H1 (cell line): Measurements from ENCODE around the gene COMMD2. TPM values are rescaled to one million over a fixed set of nuclear protein-coding genes. Genes with fewer than 3 reads are reported as not detected.
A peak's percentile ranks its signal among the peaks of the same experiment; 100 is the strongest.

Source experiments
- CTCF ChIA-PET: fragments of 300-600 bp; sonication (Branson Sonifier 250); formaldehyde crosslinking; loops from one replicate; lab custom pipeline; 2021; ENCODE audit not compliant: partially characterized antibody; lab: Charles Lee
- POLR2A ChIA-PET: fragments of 300-600 bp; sonication (Branson Sonifier 250); formaldehyde crosslinking; loops from one replicate; lab custom pipeline; 2021; ENCODE audit warnings: inconsistent platforms; ENCODE audit not compliant: partially characterized antibody; lab: Charles Lee
- DNase-seq, 2 experiments: peaks; one replicate each; pipeline versions ENCODE4 v3.0.0 to v3.0.0-alpha.2; 2010 to 2022; ENCODE audit warnings: low spot score in 2 of 2, low read depth in 1 of 2, mixed read lengths in 1 of 2
- FAIRE-seq: peaks from 2 replicates; lab custom pipeline; 2011; peaks lifted over from hg19 to GRCh38; lab: Jason Lieb, UNC
- H2AFZ ChIP-seq: 2 replicates; pipeline ENCODE4 v1.8.1; 2012; ENCODE audit warnings: low read length, inconsistent platforms
- H2AK5ac ChIP-seq: 2 replicates; pipeline ENCODE4 v1.6.1; 2013; ENCODE audit warnings: low read depth, low read length
- H2BK120ac ChIP-seq: replicated peaks from 2 replicates; pipeline ENCODE3; 2013; ENCODE audit warnings: low read depth, low read length, inconsistent platforms
- H2BK12ac ChIP-seq: 2 replicates; pipeline ENCODE4 v1.6.1; 2013; ENCODE audit warnings: low read depth, low read length
- H2BK15ac ChIP-seq: 2 replicates; pipeline ENCODE4 v1.6.1; 2013; ENCODE audit warnings: low read length
- H2BK20ac ChIP-seq: 2 replicates; pipeline ENCODE4 v1.6.1; 2013; ENCODE audit warnings: low read length
- H2BK5ac ChIP-seq: 2 replicates; pipeline ENCODE4 v1.6.1; 2013; ENCODE audit warnings: low read depth, low read length
- H3K14ac ChIP-seq: 2 replicates; pipeline ENCODE4 v1.6.1; 2013; ENCODE audit warnings: inconsistent platforms; ENCODE audit not compliant: insufficient read length
- H3K18ac ChIP-seq: 2 replicates; pipeline ENCODE4 v1.6.1; 2013; ENCODE audit warnings: low read length; ENCODE audit errors: extremely low read depth
- H3K23ac ChIP-seq: 2 replicates; pipeline ENCODE4 v1.6.1; 2013; ENCODE audit warnings: inconsistent platforms; ENCODE audit not compliant: insufficient read length
- H3K23me2 ChIP-seq: 2 replicates; pipeline ENCODE4 v1.6.1; 2013; ENCODE audit warnings: low read depth, low read length
- H3K27ac ChIP-seq: 2 replicates; pipeline ENCODE4 v1.6.1; 2011; ENCODE audit warnings: low read depth, low read length, inconsistent platforms
- H3K27me3 ChIP-seq, 4 experiments: replicated peaks in 1 of 4; 1 replicate in 1 of 4; 2 replicates in 3 of 4; pipeline versions ENCODE4 v1.6.1 to v1.8.1; 2011 to 2013; ENCODE audit warnings: low read length in 3 of 4, mild to moderate bottlenecking in 3 of 4, inconsistent platforms in 2 of 4, mixed read lengths in 2 of 4, moderate library complexity in 1 of 4; ENCODE audit not compliant: control insufficient read depth in 3 of 4, insufficient read depth in 3 of 4; ENCODE audit errors: extremely low read depth in 1 of 4
- H3K36me3 ChIP-seq, 4 experiments: 2 replicates each; pipeline versions ENCODE4 v1.6.1 to v1.8.1; 2011 to 2013; ENCODE audit warnings: mild to moderate bottlenecking in 4 of 4, low read length in 3 of 4, moderate library complexity in 2 of 4, control low read depth in 1 of 4, inconsistent platforms in 1 of 4; ENCODE audit not compliant: insufficient read depth in 4 of 4, control insufficient read depth in 2 of 4
- H3K4ac ChIP-seq: replicated peaks from 2 replicates; pipeline ENCODE3; 2013; ENCODE audit warnings: low read length, low read depth, mixed read lengths, inconsistent platforms; ENCODE audit not compliant: insufficient read length
- H3K4me1 ChIP-seq, 4 experiments: replicated peaks in 1 of 4; 1 replicate in 1 of 4; 2 replicates in 3 of 4; pipeline versions ENCODE4 v1.6.1 to v1.8.1; 2011 to 2013; ENCODE audit warnings: low read length in 3 of 4, inconsistent platforms in 2 of 4, mixed read lengths in 1 of 4; ENCODE audit not compliant: insufficient read depth in 4 of 4, control insufficient read depth in 3 of 4
- H3K4me2 ChIP-seq, 2 experiments: 2 replicates each; pipeline versions ENCODE4 v1.6.1 to v1.8.1; 2011 to 2013; ENCODE audit warnings: low read depth in 2 of 2, low read length in 2 of 2, control low read depth in 1 of 2, inconsistent platforms in 1 of 2, mild to moderate bottlenecking in 1 of 2; ENCODE audit not compliant: insufficient read depth in 1 of 2
- H3K4me3 ChIP-seq, 4 experiments: fragments of 200-600, 300-600 bp in 1 of 4; sonication (generic), shearing (Covaris generic), sonication (Bioruptor Twin) in 1 of 4; 2 replicates each; pipeline versions ENCODE4 v1.5.1 to v1.8.1; 2011 to 2016; ENCODE audit warnings: low read length in 4 of 4, low read depth in 3 of 4, control low read depth in 2 of 4, inconsistent platforms in 2 of 4, mild to moderate bottlenecking in 2 of 4, mixed read lengths in 1 of 4, moderate library complexity in 1 of 4; ENCODE audit not compliant: insufficient read depth in 2 of 4; ENCODE audit errors: extremely low read depth in 1 of 4
- H3K56ac ChIP-seq: replicated peaks from 2 replicates; pipeline ENCODE3; 2013; ENCODE audit warnings: low read depth, mild to moderate bottlenecking, mixed read lengths, low read length, inconsistent platforms; ENCODE audit not compliant: insufficient read length
- H3K79me1 ChIP-seq: 2 replicates; pipeline ENCODE4 v1.6.1; 2013; ENCODE audit warnings: low read depth, low read length, control low read depth
- H3K79me2 ChIP-seq, 2 experiments: 2 replicates each; pipeline versions ENCODE4 v1.6.1 to v1.8.1; 2012 to 2013; ENCODE audit warnings: low read length in 2 of 2, mild to moderate bottlenecking in 2 of 2, inconsistent platforms in 1 of 2; ENCODE audit not compliant: insufficient read depth in 2 of 2, control insufficient read depth in 1 of 2
- H3K9ac ChIP-seq, 4 experiments: replicated peaks in 1 of 4; 1 replicate in 1 of 4; 2 replicates in 3 of 4; pipeline versions ENCODE4 v1.6.1 to v1.8.1; 2011 to 2013; ENCODE audit warnings: low read depth in 3 of 4, low read length in 3 of 4, control low read depth in 2 of 4, mild to moderate bottlenecking in 2 of 4, moderate library complexity in 2 of 4, inconsistent platforms in 1 of 4; ENCODE audit errors: extremely low read depth in 1 of 4
- H3K9me3 ChIP-seq, 2 experiments: 2 replicates each; pipeline versions ENCODE4 v1.6.1 to v1.8.1; 2012 to 2013; ENCODE audit warnings: mild to moderate bottlenecking in 2 of 2, moderate library complexity in 2 of 2, control low read depth in 1 of 2, inconsistent platforms in 1 of 2, low read depth in 1 of 2, low read length in 1 of 2, mixed read lengths in 1 of 2; ENCODE audit not compliant: insufficient read depth in 2 of 2
- H4K20me1 ChIP-seq, 2 experiments: replicated peaks in 1 of 2; 2 replicates each; pipeline versions ENCODE3 to v1.8.1; 2011 to 2013; ENCODE audit warnings: inconsistent platforms in 2 of 2, low read length in 2 of 2, mild to moderate bottlenecking in 1 of 2; ENCODE audit not compliant: insufficient read depth in 2 of 2, control insufficient read depth in 1 of 2
- H4K5ac ChIP-seq: 2 replicates; pipeline ENCODE4 v1.6.1; 2013; ENCODE audit warnings: low read length, low read depth, mixed read lengths, inconsistent platforms; ENCODE audit not compliant: insufficient read length
- H4K8ac ChIP-seq: 2 replicates; pipeline ENCODE4 v1.8.0; 2013; ENCODE audit warnings: mild to moderate bottlenecking, moderate library complexity, low read length, inconsistent platforms; ENCODE audit not compliant: insufficient read depth; ENCODE audit errors: extremely low read depth
- H4K91ac ChIP-seq: replicated peaks from 2 replicates; pipeline ENCODE3; 2013; ENCODE audit warnings: low read length, mixed read lengths, inconsistent platforms; ENCODE audit not compliant: insufficient read length
- SP2 ChIP-seq: IDR thresholded peaks from 2 replicates; pipeline ENCODE4 v1.6.1; 2012; ENCODE audit warnings: mild to moderate bottlenecking, low read length, inconsistent platforms
- TCF12 ChIP-seq: IDR thresholded peaks from 2 replicates; pipeline ENCODE4 v1.6.1; 2011; ENCODE audit warnings: low read depth, mild to moderate bottlenecking, low read length
- WGBS, 2 experiments: shearing (Covaris generic) in 1 of 2; methylation state at CpG; one replicate each; pipeline versions ENCODE4 v1.1.6 to v1.1.7; 2013 to 2015; ENCODE audit warnings: low lambda C conversion rate in 2 of 2, mixed read lengths in 2 of 2, inconsistent platforms in 1 of 2, low coverage in 1 of 2, missing lambda C conversion rate in 1 of 2; ENCODE audit not compliant: insufficient replicate concordance in 2 of 2, insufficient coverage in 1 of 2, insufficient read length in 1 of 2; ENCODE audit errors: extremely low coverage in 1 of 2, missing lambda C conversion rate in 1 of 2; 5-methylcytosine and 5-hydroxymethylcytosine counted together
- polyA plus RNA-seq, 7 experiments: library from polyadenylated mRNA; depleted of rRNA in 3 of 7; stranded (reverse) in 5 of 7; unstranded in 2 of 7; fragments of >200 nt in 5 of 7; fragments of 200-250 nt in 2 of 7; gene quantifications; 1 replicate in 5 of 7; 2 replicates in 1 of 7; 4 replicates in 1 of 7; pipeline versions ENCODE4 v1.2.1 to v1.2.3, GENCODE V29; 2011 to 2013; ENCODE audit warnings: missing spikeins in 2 of 7, mixed read lengths in 2 of 7
- total RNA-seq: library from RNA; stranded (reverse); fragmentation: NEBNext Ultra II Directional; extraction: Animal tissue kit (Norgen Biotek cat#: 25700); gene quantifications from 2 replicates; pipeline ENCODE4 v1.2.1, GENCODE V29; 2021

Gene COMMD2
- total and polyA plus RNA-seq, 2 of the 8 experiments (the other 6 are each of a cell fraction or from before 2014, with no cell fraction given) = 20.2 to 57.2 TPM

DNA sequence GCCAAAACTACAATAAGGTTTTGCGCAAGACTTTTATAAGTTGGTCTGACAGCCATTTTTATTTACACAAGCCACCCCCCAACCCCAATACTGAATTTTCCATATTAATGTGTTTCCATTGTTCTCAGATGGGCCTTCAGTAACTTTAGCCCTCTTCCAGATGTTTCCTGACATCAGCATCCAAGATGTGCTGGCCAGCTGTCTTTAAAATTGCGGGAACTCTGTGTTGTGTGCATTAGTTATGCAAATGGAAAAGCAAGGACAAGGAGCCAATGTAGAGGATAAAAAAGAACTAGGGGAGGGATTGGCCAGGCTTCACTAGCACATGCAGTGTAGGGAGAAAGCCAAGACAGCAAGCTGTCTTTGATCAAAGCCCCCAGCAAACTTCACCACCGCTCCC lies 45.4 kb downstream of the COMMD2 start:
- Histone ChIP-seq H3K14ac (no peak overlapping the region), H3K4me3 (no peak overlapping the region), H3K36me3 (no peaks in the 10 kb centered on the region), H3K23ac (no peak overlapping the region), H2BK20ac (no peak overlapping the region), H4K91ac (no peak overlapping the region), H3K18ac (no peak overlapping the region), H3K79me2 (no peaks in the 10 kb centered on the region), H4K20me1 (no peaks in the 10 kb centered on the region), H3K4me2 (no peak overlapping the region; a peak in 1 of 4 replicates), H2AK5ac (no peak overlapping the region), H2BK120ac (no peak overlapping the region), H3K27ac (no peak overlapping the region), H3K23me2 (no peaks in the 10 kb centered on the region), H3K4me1 (peaks cover 0 to 5% (median 2%) of the 10 kb centered on the region in 4 experiments; a peak in 3 of 7 replicates), H2AFZ (no peak overlapping the region), H3K27me3 (no peaks in the 10 kb centered on the region), H3K56ac (no peak overlapping the region), H2BK5ac (no peak overlapping the region), H3K9ac (no peak overlapping the region), H2BK12ac (no peak overlapping the region), H3K4ac (no peak overlapping the region), H2BK15ac (no peak overlapping the region), H4K8ac (no peak overlapping the region), H4K5ac (no peak overlapping the region), H3K9me3 (no peaks in the 10 kb centered on the region), H3K79me1 (no peaks in the 10 kb centered on the region)
- TF ChIP-seq SP2 (no peak), TCF12 (0 out of 2 replicates have a peak, but pooled peaks have one; percentile 30)
- ChIA-PET POLR2A (interaction anchor here (1.3 kb wide), 1 partner anchor 49 kb away, joined by 3 read pairs; the partner anchor contains the start of gene WWTR1), CTCF (interaction anchor here (0.6 to 2.3 kb wide), 5 partner anchors 18 to 213 kb away, joined by 3 to 5 read pairs (median 3); no protein-coding TSS in a partner anchor)
- 72% methylated on average over 3 of the region's 3 CpGs; no CpG with 5 or more reads in 1 of the 2 experiments for WGBS, 2 experiments
- FAIRE-seq (no peak), DNase-seq (no peak)
